Mucosa of descending colon (tissue), 3 donors: ENCODE results near the gene POMT1. TPM values are rescaled to one million over a fixed set of nuclear protein-coding genes. Genes with fewer than 3 reads are reported as not detected.
"Not testable (repeated sequence)": the region's sequence is repeated elsewhere in the genome, so short reads cannot be mapped to it uniquely, and the experiment has no call there.

Source experiments
- ATAC-seq: fragments of 200-7000 bp; cut with Tn5 transposase; one replicate; pipeline ENCODE4 v1.9.1; 2020; ENCODE audit warnings: mild to moderate bottlenecking, moderate library complexity
- DNase-seq, 3 donors: peaks; one replicate each; pipeline ENCODE4 v3.0.0-alpha.2; 2020
- H3K36me3 ChIP-seq: fragments of 200-600 bp; one replicate; pipeline ENCODE4 v1.8.0; 2021; ENCODE audit warnings: low read depth, mild to moderate bottlenecking
- H3K4me1 ChIP-seq: fragments of 200-600 bp; one replicate; pipeline ENCODE4 v1.8.0; 2021; ENCODE audit warnings: low read depth, mild to moderate bottlenecking
- H3K4me3 ChIP-seq: fragments of 200-600 bp; one replicate; pipeline ENCODE4 v1.8.0; 2021; ENCODE audit warnings: mild to moderate bottlenecking
- H3K9me3 ChIP-seq: fragments of 200-600 bp; one replicate; pipeline ENCODE4 v1.8.0; 2021; ENCODE audit warnings: mild to moderate bottlenecking
- CTCF ChIP-seq: fragments of 200-600 bp; IDR thresholded peaks from one replicate; pipeline ENCODE4 v1.8.0; 2022; ENCODE audit warnings: antibody characterized with exemption, mild to moderate bottlenecking
- intact Hi-C, 2 donors: fragments of 100-400 bp; cut with DNase I in 1 of 2; cut with micrococcal nuclease in 1 of 2; formaldehyde crosslinking; loops; one replicate each; pipeline versions ENCODE4 v1.11.0 to v1.11.1; 2022; cut with DNase I, micrococcal nuclease
- total RNA-seq, 3 donors: library from RNA; stranded (reverse); fragmentation: NEBNext Ultra II Directional in 2 of 3; extraction: Animal tissue kit (Norgen Biotek cat#: 25700) in 2 of 3; gene quantifications; one replicate each; pipeline versions ENCODE4 v1.2.1 to v1.2.4, GENCODE V29; 2021 to 2023
- donor health status: DM: no; HTN: no; CAD: no; lungs with moderate emphysema.
- donor health status: DM: no; HTN: no; CAD: no.
- donor health status: DM: no; HTN: yes; CAD: no.

Gene POMT1
- total RNA-seq, 3 donors from 2014 or later = 26.1 to 40.5 (median 35.4) TPM

DNA sequence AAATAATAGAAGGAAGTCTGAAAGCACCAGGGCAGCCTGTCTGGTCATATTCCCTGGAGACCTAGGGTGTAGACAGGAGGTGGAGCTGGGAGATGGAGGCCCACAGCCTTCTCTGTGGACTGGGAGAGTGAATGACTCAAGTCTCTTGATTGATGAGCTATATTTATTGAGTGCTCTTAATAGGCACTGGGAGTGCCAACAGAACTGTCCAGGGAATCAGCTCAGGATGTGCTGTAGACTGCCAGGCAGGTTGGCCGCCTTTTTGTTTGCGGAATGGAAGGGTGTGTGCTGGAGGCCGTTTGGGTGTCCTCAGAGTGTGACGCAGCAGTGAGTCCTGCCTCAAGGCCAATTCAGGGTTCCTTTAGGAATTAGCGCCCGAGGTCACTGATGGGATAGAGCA, 33.4 kb upstream of the POMT1 start:
- no peaks in the 10 kb centered on the region for H3K4me1 ChIP-seq
- intact Hi-C loops = no loop called here
- H3K9me3 ChIP-seq = no peaks in the 10 kb centered on the region
- no peaks in the 10 kb centered on the region for H3K36me3 ChIP-seq
- no peak for TF ChIP-seq CTCF
- H3K4me3 ChIP-seq = no peak overlapping the region
- ATAC-seq (no peak), DNase-seq (peak in 1 of 3 donors; percentile 1)

GRCh38 chr9:131469951-131470350, 32.8 kb upstream of the POMT1 start:
- Histone ChIP-seq H3K36me3 (peaks cover 5% of the 10 kb centered on the region), H3K9me3 (no peaks in the 10 kb centered on the region), H3K4me3 (no peak overlapping the region), H3K4me1 (no peaks in the 10 kb centered on the region)
- ATAC-seq = no peak
- peak in 1 of 3 donors; percentile 9 for DNase-seq
- intact Hi-C loops = no loop called here
- no peak for TF ChIP-seq CTCF

- Histone ChIP-seq H3K36me3 (peaks cover 11% of the 10 kb centered on the region), H3K4me3 (no peak overlapping the region), H3K9me3 (no peaks in the 10 kb centered on the region), H3K4me1 (no peaks in the 10 kb centered on the region)
- ATAC-seq = no peak
- no peak for TF ChIP-seq CTCF
- no peak for DNase-seq
- intact Hi-C loops = no loop called here
Observed at GRCh38 chr9:131470581-131470991, 32.1 kb upstream of the POMT1 start.

GRCh38 chr9:131472085-131472484, 30.6 kb upstream of the POMT1 start:
- H3K36me3 ChIP-seq = peaks cover 11% of the 10 kb centered on the region
- DNase-seq, H3K4me3 ChIP-seq, H3K4me1 ChIP-seq, H3K9me3 ChIP-seq, ATAC-seq, intact Hi-C loops: not testable (repeated sequence)

- intact Hi-C loops = no loop called here
- no peaks in the 10 kb centered on the region for H3K4me1 ChIP-seq
- no peak overlapping the region for H3K4me3 ChIP-seq
- H3K9me3 ChIP-seq = no peaks in the 10 kb centered on the region
- TF ChIP-seq CTCF = no peak
- peaks cover 11% of the 10 kb centered on the region for H3K36me3 ChIP-seq
- ATAC-seq = no peak
- peak in 1 of 3 donors; percentile 14 for DNase-seq
Observed at GRCh38 chr9:131473198-131473885, 29.4 kb upstream of the POMT1 start.

DNA sequence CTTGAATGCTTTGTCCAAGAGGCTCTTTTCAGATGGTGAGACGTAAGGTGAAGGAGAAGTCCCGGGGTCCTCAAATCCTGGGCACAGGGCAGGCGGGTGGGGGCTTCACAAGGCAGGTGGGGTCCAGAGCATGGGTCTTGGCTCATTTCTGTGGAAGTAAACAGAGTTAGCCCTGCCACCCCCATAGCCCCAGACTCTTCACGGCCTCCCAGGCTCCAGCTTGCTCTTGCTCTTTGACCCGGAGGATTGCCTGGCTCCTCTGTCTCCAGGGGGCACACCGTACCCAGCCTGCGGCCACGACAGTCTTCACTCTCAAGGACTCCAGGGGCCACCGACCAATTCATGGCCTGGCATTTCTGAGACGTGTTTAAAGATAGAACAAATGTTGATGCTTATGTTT, 28.8 kb upstream of the POMT1 start:
- Histone ChIP-seq H3K9me3 (no peaks in the 10 kb centered on the region), H3K4me1 (no peaks in the 10 kb centered on the region), H3K4me3 (no peak overlapping the region), H3K36me3 (peaks cover 11% of the 10 kb centered on the region)
- intact Hi-C loops = no loop called here
- TF ChIP-seq CTCF = no peak
- DNase-seq (peak in 1 of 3 donors; percentile 7), ATAC-seq (no peak)
